Progenitor cell of endocrine pancreas (in vitro differentiated cells): ENCODE results near the gene APOH. TPM values are rescaled to one million over a fixed set of nuclear protein-coding genes. Genes with fewer than 3 reads are reported as not detected.

Source experiments
- DNase-seq: peaks from one replicate; pipeline ENCODE4 v3.0.0; 2021; ENCODE audit warnings: low spot score; ENCODE audit not compliant: unreplicated experiment
- H3K27ac Mint-ChIP-seq: 2 replicates; pipeline ENCODE4 v1.8.0; 2021; ENCODE audit warnings: mild to moderate bottlenecking, moderate library complexity, mixed read lengths
- H3K27me3 Mint-ChIP-seq: 2 replicates; pipeline ENCODE4 v1.8.0; 2021; ENCODE audit warnings: mixed read lengths
- H3K36me3 Mint-ChIP-seq: 2 replicates; pipeline ENCODE4 v1.8.0; 2022; ENCODE audit warnings: mixed read lengths; ENCODE audit not compliant: insufficient read depth
- H3K4me1 Mint-ChIP-seq: 2 replicates; pipeline ENCODE4 v1.8.0; 2021; ENCODE audit warnings: low read depth, mixed read lengths
- H3K4me3 Mint-ChIP-seq: 2 replicates; pipeline ENCODE4 v1.8.0; 2021; ENCODE audit warnings: low read depth, mild to moderate bottlenecking, moderate library complexity, mixed read lengths
- H3K9me3 Mint-ChIP-seq: 2 replicates; pipeline ENCODE4 v1.8.0; 2021; ENCODE audit warnings: low read depth, mixed read lengths
- total RNA-seq: library from RNA; stranded (reverse); gene quantifications from 2 replicates; pipeline ENCODE4 v1.2.1, GENCODE V29; 2021
- TF ChIP-seq, protein P1 (sequence below): fragments of 200-600 bp; sonication (generic); IDR thresholded peaks from one replicate; pipeline ENCODE4 v1.5.0; 2021; ENCODE audit warnings: antibody characterized with exemption, mild to moderate bottlenecking; ENCODE audit not compliant: unreplicated experiment

The APOH gene
- total RNA-seq, 1 donor from 2014 or later, result 0.57 TPM

DNA sequence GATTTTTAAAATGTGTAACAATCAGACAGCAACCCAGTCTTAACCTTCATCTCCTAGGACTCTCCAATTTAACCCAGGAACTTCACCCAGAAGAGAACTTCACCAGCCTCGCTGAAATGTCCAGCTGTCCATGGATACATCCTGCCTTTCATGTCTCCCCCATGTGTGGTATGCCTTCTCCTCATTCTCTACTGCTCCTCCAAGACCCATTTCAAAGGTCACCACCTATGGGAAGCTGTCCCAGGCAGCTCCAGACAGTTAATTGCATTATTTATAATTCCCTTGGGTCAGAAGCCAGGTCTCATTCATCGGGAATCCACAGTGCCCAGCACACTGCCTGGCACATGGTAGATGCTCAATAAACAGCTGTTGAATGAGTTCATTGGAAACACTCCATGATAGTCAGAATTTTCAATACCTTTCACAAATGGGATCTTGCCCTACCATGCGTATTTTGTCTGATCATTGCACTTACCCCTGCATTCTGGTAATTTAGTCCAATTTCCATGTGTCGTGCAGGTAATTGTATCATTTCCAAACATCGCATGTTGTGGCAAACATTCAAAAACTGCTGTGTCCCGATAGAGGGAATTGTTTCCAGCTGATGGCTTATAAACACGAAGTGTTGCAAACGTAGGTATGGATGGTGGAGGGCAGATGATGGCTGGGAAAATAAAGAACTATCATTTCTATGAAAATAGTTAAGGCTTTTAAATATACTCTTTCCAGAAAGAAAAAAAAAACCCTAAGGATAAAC is 9.0 kb downstream of the APOH start:
- H3K4me1 Mint-ChIP-seq, result no peaks in the 10 kb centered on the region
- no peaks in the 10 kb centered on the region for H3K9me3 Mint-ChIP-seq
- no peak overlapping the region for H3K27ac Mint-ChIP-seq
- no peak overlapping the region for H3K4me3 Mint-ChIP-seq
- TF ChIP-seq, protein P1, sequence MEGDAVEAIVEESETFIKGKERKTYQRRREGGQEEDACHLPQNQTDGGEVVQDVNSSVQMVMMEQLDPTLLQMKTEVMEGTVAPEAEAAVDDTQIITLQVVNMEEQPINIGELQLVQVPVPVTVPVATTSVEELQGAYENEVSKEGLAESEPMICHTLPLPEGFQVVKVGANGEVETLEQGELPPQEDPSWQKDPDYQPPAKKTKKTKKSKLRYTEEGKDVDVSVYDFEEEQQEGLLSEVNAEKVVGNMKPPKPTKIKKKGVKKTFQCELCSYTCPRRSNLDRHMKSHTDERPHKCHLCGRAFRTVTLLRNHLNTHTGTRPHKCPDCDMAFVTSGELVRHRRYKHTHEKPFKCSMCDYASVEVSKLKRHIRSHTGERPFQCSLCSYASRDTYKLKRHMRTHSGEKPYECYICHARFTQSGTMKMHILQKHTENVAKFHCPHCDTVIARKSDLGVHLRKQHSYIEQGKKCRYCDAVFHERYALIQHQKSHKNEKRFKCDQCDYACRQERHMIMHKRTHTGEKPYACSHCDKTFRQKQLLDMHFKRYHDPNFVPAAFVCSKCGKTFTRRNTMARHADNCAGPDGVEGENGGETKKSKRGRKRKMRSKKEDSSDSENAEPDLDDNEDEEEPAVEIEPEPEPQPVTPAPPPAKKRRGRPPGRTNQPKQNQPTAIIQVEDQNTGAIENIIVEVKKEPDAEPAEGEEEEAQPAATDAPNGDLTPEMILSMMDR, result no peak
- no peak for DNase-seq
- H3K36me3 Mint-ChIP-seq, result no peaks in the 10 kb centered on the region
- peaks cover 4% of the 10 kb centered on the region for H3K27me3 Mint-ChIP-seq

DNA sequence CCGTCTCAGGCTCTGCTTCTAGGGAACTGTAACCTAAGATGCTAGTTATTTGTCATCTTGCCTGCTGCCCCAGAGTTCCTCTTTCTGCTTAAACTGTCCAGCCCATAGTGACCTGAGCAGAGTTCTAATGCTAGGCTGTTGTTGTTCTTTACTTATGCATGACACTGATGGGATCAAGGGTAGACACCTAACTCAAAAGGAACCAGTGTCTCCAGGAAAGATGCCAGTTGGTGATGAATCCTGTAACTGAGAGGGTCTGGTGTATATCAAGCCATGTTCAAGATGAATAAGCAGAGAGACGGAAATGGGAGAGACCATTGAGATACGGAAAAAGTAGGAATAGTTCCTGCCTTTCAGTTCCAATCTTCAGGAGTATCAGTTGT is 13.7 kb downstream of the APOH start:
- Mint-ChIP-seq H3K27ac (no peak overlapping the region), H3K4me1 (peaks cover 1% of the 10 kb centered on the region), H3K36me3 (no peaks in the 10 kb centered on the region), H3K4me3 (no peak overlapping the region), H3K9me3 (no peaks in the 10 kb centered on the region), H3K27me3 (peaks cover 7% of the 10 kb centered on the region)
- TF ChIP-seq, protein P1, result no peak
- DNase-seq, result no peak

DNA sequence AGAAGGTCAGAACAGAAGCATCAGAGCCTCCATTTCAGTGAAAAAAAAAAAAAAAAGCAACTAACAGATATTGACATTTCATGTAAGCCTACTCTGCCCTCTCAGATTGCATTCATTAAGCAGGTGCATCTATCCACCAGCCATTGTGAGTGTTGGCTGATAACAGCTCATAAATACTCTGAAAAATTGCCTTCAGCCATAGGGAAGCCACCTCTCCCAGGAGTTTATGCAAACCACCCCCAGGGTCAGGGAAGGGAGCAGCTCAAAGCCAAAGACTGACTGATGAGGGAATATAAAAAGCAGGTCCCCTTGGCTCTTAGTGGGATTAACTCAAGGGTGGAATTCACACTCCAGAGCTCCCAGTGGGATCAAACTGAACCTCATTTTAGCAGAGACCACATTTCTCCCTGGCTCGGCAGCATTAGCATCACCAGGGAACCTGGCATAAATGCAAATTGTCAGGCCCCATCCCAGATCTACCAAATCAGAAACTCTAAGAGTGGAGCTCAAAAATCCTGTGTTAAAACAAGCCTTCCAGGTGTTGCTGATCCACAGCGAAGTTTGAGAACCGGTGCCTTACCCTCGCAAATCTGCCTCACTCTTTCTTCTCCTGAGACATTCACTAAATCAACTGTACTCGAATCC is 14.2 kb downstream of the APOH start:
- Mint-ChIP-seq H3K27ac (no peak overlapping the region), H3K9me3 (no peaks in the 10 kb centered on the region), H3K36me3 (no peaks in the 10 kb centered on the region), H3K4me3 (no peak overlapping the region), H3K27me3 (peaks cover 7% of the 10 kb centered on the region), H3K4me1 (peaks cover 1% of the 10 kb centered on the region)
- DNase-seq, result no peak
- TF ChIP-seq, protein P1, result no peak

DNA sequence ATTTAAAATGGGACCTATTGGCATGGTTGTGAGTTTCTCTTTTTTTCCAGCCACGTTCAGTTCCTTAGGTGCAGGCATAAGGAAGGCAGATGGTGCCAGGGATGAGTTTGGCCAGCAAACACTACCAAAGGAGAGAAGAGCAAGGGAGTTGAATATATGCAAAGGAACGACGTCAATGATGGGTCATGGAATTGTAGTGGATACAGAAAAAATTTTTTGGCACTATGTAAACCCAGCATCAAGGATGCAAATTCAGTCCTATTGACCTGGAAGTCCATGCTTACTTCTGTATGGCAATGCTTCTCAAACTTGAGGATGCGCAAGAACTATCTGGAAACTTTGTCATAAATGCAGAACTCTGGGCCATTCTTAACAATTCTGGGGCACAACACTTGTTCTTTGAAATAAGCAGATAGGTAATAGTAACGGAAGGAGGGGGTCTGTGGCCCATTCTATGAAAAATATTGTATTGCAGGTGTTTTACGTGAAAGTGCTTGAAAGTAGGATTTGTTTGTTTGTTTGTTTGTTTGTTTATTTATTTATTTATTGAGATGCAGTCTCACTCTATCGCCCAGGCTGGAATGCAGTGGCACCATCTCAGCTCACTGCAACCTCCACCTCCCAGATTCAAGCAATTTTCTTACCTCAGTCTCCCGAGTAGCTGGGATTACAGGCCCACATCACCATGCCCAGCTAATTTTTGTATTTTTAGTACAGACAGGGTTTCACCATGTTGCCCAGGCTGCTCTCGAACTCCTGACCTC is 18.0 kb downstream of the APOH start:
- H3K4me1 Mint-ChIP-seq, result peaks cover 1% of the 10 kb centered on the region
- TF ChIP-seq, protein P1, result no peak
- peaks cover 6% of the 10 kb centered on the region for H3K9me3 Mint-ChIP-seq
- no peaks in the 10 kb centered on the region for H3K36me3 Mint-ChIP-seq
- H3K27ac Mint-ChIP-seq, result no peak overlapping the region
- DNase-seq, result no peak
- no peak overlapping the region for H3K4me3 Mint-ChIP-seq
- peaks cover 3% of the 10 kb centered on the region for H3K27me3 Mint-ChIP-seq

DNA sequence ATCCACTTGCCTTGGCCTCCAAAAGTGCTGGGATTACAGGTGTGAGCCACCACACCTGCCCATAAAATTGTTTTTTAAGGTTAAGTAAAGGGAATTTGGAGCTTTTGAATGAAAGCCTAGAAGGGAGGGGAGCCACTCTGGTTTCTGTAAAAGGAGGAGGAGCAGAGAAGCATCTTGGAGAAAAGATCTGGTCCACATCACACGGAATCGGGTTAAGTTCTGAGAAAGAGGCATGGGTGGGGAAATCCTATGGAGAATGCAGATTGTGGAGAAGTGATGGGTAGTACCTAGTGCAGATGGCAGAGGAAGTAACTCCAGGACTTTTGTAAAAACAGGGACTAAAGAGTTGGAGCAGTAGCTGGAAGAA is 19.0 kb downstream of the APOH start:
- H3K27ac Mint-ChIP-seq, result no peak overlapping the region
- no peak overlapping the region for H3K4me3 Mint-ChIP-seq
- no peaks in the 10 kb centered on the region for H3K36me3 Mint-ChIP-seq
- H3K4me1 Mint-ChIP-seq, result peaks cover 1% of the 10 kb centered on the region
- TF ChIP-seq, protein P1, result no peak
- DNase-seq, result no peak
- H3K27me3 Mint-ChIP-seq, result peaks cover 3% of the 10 kb centered on the region
- peaks cover 6% of the 10 kb centered on the region for H3K9me3 Mint-ChIP-seq
